ENCODE data around the gene MPST.

The MPST gene

DNA sequence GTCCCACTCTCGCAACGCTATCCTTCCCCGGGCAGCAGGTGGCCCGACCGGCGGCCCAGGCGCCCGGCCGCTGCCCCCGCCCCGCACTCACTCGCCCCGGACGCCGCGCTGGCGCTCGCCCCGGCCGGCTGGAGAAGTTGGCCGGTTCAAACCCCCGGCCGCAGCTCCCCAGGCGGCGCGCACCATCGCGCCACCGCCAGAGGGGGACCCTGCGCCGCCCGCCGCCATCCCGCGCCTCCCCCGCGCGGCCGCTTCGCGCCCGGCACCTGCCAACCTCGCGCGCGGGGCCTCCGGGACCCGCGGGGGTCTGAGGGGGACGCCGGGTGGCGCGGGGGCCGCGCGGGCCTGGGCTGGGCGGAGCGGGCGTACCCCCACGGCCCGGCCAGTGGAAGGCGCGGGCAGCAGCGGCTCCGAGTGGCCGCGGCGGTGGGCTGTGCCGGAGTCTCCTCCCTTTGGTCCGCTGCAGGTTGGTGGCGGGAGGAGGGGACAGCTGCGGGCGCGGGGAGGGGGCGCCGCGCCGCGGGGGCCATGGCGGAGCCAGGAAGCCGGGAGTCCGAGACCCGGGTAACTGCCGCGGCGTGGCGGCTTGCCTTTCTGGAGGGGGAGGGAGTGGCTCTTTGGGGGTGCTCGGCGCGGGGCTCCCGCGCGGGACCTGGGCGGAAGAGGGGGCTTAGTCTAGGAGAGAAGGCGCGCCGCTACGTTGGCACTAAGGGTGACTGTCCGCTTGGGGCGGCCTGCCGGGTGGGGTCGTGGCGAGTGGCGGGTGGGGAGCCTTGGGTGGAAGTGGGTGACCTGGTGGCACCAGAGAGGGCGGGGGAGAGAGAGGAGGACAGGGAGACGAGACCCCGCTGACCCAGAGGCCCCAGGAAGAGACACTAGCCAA lies at the start of gene MPST, which contains the start of gene TST:
MPST (plus strand) TSS at position 434 of the 883 bp plus-strand sequence; CDS start at position 529, 95 bp downstream.
TST (minus strand) TSS at position 139 of the 883 bp plus-strand sequence. CDS start 715 bp downstream, outside the sequence.
- TF ChIP-seq, protein P1, sequence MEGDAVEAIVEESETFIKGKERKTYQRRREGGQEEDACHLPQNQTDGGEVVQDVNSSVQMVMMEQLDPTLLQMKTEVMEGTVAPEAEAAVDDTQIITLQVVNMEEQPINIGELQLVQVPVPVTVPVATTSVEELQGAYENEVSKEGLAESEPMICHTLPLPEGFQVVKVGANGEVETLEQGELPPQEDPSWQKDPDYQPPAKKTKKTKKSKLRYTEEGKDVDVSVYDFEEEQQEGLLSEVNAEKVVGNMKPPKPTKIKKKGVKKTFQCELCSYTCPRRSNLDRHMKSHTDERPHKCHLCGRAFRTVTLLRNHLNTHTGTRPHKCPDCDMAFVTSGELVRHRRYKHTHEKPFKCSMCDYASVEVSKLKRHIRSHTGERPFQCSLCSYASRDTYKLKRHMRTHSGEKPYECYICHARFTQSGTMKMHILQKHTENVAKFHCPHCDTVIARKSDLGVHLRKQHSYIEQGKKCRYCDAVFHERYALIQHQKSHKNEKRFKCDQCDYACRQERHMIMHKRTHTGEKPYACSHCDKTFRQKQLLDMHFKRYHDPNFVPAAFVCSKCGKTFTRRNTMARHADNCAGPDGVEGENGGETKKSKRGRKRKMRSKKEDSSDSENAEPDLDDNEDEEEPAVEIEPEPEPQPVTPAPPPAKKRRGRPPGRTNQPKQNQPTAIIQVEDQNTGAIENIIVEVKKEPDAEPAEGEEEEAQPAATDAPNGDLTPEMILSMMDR (IDR thresholded peaks at IDR 0.05): no peak
- DNase-seq (ENCODE audit: low spot score): no peak
- peak within 1 kb of the TSS; percentile 95 for H3K4me3 ChIP-seq
- H3K27ac ChIP-seq: peak within 1 kb of the TSS; percentile 81 to 97

DNA sequence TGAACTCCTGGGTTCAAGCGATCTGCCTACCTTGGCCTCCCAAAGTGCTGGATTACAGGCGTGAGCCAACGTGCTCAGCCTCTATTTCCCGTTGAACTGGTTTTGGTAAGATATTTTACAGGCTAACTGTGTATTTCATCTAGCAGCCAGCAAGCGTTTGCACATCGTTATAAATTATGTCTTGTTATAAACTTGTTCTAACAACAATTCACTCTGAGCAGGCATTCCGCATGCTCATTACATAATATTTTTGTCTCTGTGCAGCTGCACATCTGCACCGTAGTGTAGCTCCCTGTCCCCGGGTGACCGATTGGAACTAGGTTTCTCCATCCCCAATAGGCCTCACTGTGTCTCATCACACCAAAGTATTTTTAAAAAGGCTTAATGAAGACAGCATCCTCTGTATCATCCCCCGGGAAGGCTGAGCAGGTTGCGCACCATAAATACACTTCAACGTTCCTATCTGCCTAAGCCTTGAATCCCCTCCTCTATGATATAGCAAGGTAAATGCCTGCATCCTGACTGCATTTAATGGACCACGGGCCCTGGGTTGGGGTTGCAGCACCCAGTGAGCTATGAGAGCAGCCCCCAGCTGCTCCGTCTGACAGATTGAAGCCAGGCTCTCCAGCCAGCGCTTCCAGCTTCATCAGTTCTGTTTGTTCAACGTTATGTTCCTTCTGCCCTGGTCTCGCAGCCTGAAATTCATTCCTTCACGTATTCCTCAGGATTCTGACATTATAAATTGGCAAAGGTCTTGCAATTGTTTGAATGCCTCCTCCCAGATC lies 48.0 kb upstream of the MPST start:
- Histone ChIP-seq H3K27ac (no peak overlapping the region), H3K4me3 (no peak overlapping the region)
- TF ChIP-seq, protein P1 (IDR thresholded peaks at IDR 0.05): no peak
- DNase-seq (ENCODE audit: low spot score): no peak

DNA sequence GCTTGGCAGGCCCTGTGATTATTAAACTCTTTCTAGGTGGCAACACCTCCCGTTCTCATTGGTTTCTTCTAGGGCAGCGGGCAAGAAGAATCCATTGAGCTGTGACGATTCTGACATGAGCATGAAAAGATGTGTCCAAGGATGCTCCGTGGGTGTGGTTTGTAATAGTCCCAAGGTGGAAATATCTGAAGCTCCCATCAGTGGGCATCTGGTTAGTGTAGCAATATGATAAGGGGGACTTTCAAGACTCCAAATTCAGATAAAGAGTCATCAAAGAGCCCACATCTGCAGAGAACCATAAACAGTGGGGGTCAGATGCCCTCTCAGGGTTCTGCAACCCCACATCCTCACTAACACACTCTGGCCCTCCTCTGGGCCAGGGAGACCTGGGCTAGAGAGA lies 42.9 kb upstream of the MPST start:
- TF ChIP-seq, protein P1 (IDR thresholded peaks at IDR 0.05): no peak
- no peak for DNase-seq (ENCODE audit: low spot score)
- Histone ChIP-seq H3K4me3 (no peak overlapping the region), H3K27ac (no peak overlapping the region)

DNA sequence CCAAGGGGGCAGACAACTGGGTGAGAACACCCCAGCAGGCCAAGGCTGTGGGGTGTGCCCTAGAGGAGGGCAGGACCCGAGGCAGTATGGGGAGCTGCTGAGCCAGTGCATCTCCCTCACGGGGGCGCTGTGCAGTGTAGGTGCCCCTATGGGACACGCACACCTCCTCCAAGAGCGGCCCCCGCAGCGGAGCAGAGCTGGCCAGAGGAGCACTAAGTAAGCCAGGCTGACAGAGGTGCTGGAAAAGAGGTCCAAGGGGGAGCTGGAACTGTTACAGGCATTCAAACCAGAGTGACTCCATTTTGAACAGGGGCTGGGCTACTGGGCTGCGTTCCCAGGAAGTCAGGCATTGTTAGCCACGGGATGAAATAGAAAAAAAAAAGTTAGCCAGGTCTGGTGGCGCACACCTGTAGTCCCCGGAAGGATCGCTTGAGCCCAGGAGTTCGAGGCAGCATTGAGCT lies 42.1 kb upstream of the MPST start:
- Histone ChIP-seq H3K4me3 (peak overlapping the region; percentile 68), H3K27ac (no peak overlapping the region)
- no peak for DNase-seq (ENCODE audit: low spot score)
- TF ChIP-seq, protein P1 (IDR thresholded peaks at IDR 0.05): no peak

DNA sequence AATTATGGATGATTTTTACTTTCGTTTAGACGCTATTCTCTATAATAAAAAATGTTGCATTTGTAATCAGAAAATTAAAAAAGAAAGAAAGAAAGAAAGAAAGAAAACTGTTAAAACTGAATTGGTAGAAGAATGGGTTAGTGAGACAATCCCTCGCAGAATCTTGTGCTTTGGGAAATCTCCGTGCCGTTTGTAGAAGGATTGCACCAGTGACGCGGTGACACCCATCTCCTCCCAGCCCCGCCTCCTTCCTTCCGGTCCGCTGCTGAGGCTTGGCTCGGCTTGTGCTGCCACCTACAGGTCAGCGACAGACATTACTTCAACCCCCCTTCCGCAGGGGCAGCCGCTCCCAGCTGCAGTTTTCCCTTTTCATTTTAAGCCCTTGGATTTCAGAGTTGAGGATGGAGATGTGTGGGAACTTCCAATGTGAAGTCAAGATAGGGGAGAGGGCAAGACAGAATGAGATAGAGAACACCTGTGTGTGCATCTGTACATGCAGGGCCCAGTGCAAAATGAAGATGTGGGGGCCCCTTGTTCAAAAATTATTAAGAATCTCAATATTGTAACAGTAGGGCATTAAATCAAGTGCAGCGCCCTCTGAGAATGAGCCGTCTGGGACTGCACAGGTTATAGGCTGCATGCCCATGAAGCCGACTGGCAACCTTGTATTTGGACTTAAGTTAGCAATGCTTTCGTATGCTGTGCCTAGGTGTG lies 41.4 kb upstream of the MPST start:
- no peak overlapping the region for H3K27ac ChIP-seq
- H3K4me3 ChIP-seq: peak overlapping the region; percentile 68
- DNase-seq (ENCODE audit: low spot score): peak; percentile 88
- TF ChIP-seq, protein P1 (IDR thresholded peaks at IDR 0.05): peak; percentile 88

DNA sequence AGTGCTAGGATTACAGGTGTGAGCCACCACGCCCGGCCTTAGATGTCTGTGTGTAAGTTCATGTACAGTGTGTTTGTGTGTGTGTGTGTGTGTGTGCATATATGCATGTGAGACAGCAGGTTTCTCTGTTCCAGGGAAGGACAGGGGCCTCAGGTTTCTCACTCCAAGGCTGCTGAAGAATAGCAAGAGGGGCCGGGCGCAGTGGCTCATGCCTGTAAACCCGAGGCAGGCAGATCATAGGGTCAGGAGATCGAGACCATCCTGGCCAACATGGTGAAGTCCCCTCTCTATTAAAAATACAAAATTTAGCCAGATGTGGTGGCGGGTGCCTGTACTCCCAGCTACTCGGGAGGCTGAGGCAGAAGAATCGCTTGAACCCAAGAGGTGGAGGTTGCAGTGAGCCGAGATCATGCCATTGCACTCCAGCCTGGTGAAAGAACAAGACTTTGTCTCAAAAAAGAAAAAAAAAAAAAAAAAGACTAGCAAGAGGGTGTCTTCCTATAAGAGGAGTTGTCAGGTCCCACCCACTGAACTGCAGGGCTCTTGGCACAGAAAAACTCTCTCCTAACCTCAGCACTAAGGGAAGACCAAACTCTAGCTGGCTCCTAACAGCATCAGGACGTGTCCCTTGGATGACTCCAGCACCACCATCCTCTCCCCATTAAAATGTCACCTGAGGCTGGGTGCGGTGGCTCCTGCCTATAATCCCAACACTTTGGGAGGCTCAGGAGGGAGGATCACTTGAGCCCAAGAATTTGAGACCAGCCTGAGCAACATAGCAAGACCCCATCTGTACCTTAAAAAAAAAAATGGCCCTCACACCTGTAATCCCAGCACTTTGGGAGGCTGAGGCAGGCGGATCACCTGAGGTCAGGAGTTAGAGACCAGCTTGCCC lies 40.3 kb upstream of the MPST start:
- TF ChIP-seq, protein P1 (IDR thresholded peaks at IDR 0.05): no peak
- no peak overlapping the region for H3K4me3 ChIP-seq
- no peak overlapping the region for H3K27ac ChIP-seq
- no peak for DNase-seq (ENCODE audit: low spot score)

All from coronary artery (tissue), 2 donors.